ENCODE measurements around the gene GOLGA6A. TPM values are rescaled to one million over a fixed set of nuclear protein-coding genes. Genes with fewer than 3 reads are reported as not detected.

Gene GOLGA6A
- total and polyA plus RNA-seq, 2 experiments from 2014 or later: not detected

DNA sequence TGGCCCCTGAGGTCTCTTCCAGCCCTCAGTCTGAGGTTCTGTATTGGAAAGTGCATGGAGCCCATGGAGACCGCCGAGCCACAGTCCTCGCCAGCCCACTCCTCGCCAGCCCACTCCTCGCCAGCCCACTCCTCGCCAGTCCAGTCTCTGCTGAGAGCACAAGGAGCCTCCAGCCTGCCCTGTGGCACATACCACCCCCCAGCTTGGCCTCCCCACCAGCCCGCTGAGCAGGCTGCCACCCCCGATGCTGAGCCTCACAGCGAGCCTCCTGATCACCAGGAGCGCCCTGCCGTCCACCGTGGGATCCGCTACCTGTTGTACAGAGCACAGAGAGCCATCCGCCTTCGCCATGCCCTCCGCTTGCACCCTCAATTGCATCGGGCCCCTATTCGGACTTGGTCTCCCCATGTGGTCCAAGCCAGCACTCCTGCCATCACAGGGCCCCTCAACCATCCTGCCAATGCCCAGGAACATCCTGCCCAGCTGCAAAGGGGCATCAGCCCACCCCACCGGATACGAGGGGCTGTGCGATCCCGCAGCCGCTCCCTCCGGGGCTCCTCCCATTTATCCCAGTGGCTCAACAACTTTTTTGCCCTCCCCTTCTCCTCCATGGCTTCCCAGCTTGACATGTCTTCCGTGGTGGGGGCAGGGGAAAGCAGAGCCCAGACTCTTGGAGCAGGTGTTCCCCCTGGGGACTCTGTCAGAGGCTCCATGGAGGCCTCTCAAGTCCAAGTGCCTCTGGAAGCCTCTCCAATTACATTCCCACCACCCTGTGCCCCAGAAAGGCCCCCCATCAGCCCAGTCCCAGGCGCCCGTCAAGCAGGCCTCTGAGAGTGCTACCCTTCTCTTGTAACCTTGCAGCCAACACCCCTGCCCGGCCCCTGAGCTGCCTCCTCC, 47.0 kb downstream of the GOLGA6A start:
- Histone ChIP-seq H3K36me3 (ENCODE audit: low read depth) (peaks cover 38% of the 10 kb centered on the region; the same call in 1 of the 2 replicates), H3K79me2 (ENCODE audit: insufficient read depth) (peaks cover 17% of the 10 kb centered on the region), H3K4me1 (ENCODE audit: insufficient read depth) (peaks cover 21% of the 10 kb centered on the region), H3K9me2 (ENCODE audit: insufficient read depth) (no peaks in the 10 kb centered on the region), H3K27ac (no peak overlapping the region), H3K9ac (no peak overlapping the region), H2AFZ (no peak overlapping the region), H3K4me3 (no peak overlapping the region), H3K27me3 (replicated peaks; ENCODE audit: insufficient read depth) (no peaks in the 10 kb centered on the region), H4K20me1 (ENCODE audit: insufficient read depth) (no peaks in the 10 kb centered on the region), H3K9me3 (ENCODE audit: low read depth) (no peaks in the 10 kb centered on the region), H3F3A (ENCODE audit: insufficient read depth) (peaks cover 32% of the 10 kb centered on the region), H3K4me2 (ENCODE audit: unreplicated experiment) (no peak overlapping the region)
- no peak for DNase-seq
- TF ChIP-seq EZH2phosphoT487 (IDR thresholded peaks at IDR 0.05; ENCODE audit: insufficient read depth, low read depth): no peak
- TF ChIP-seq EZH2 (IDR thresholded peaks at IDR 0.05; ENCODE audit: insufficient read depth, poor library complexity, severe bottlenecking): no peak
- WGBS, 2 experiments (ENCODE audit: low coverage in 1 of 2, low lambda C conversion rate in 2 of 2, missing lambda C conversion rate in 2 of 2): 91 to 93% methylated on average over 28 of the region's 28 CpGs
- in situ Hi-C loops (cut with MboI): no loop called here

DNA sequence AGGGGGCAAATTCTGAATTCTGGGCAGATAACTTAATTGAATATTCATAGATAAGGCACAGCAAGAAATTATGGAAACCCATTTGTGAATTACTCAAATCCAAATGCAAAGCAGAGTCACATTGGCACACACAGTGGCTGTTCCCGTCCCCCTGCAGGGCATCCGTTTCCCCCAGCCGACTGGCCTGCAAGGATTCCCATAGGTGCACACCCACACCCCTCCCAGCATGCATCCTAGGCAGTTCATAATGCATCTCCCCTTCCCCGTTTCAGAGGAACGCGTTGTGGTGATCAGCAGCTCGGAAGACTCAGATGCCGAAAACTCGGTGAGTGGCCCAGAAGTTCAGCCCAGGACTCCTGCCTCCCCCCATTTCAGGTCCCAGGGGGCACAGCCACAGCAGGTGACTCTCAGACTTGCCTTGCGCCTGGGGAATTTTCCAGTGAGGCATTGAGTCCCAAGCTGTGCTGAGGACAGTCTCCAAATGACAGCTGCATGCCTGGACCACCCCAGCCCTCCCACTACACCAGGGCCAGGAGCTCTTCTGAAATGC, 48.1 kb downstream of the GOLGA6A start:
- Histone ChIP-seq H4K20me1 (ENCODE audit: insufficient read depth) (no peaks in the 10 kb centered on the region), H3K9me3 (ENCODE audit: low read depth) (no peaks in the 10 kb centered on the region), H3K4me1 (ENCODE audit: insufficient read depth) (peaks cover 10% of the 10 kb centered on the region), H3K36me3 (ENCODE audit: low read depth) (peaks cover 44% of the 10 kb centered on the region; the same call in 1 of the 2 replicates), H3F3A (ENCODE audit: insufficient read depth) (peaks cover 21% of the 10 kb centered on the region), H3K4me2 (ENCODE audit: unreplicated experiment) (no peak overlapping the region), H3K9ac (no peak overlapping the region), H3K27ac (no peak overlapping the region), H3K4me3 (no peak overlapping the region), H3K79me2 (ENCODE audit: insufficient read depth) (peaks cover 27% of the 10 kb centered on the region), H2AFZ (no peak overlapping the region), H3K9me2 (ENCODE audit: insufficient read depth) (no peaks in the 10 kb centered on the region), H3K27me3 (replicated peaks; ENCODE audit: insufficient read depth) (no peaks in the 10 kb centered on the region)
- no peak for DNase-seq
- in situ Hi-C loops (cut with MboI): no loop called here
- no peak for TF ChIP-seq EZH2phosphoT487 (IDR thresholded peaks at IDR 0.05; ENCODE audit: insufficient read depth, low read depth)
- TF ChIP-seq EZH2 (IDR thresholded peaks at IDR 0.05; ENCODE audit: insufficient read depth, poor library complexity, severe bottlenecking): no peak
- WGBS, 2 experiments (ENCODE audit: low coverage in 1 of 2, low lambda C conversion rate in 2 of 2, missing lambda C conversion rate in 2 of 2): 94% methylated on average over 10 of the region's 10 CpGs

DNA sequence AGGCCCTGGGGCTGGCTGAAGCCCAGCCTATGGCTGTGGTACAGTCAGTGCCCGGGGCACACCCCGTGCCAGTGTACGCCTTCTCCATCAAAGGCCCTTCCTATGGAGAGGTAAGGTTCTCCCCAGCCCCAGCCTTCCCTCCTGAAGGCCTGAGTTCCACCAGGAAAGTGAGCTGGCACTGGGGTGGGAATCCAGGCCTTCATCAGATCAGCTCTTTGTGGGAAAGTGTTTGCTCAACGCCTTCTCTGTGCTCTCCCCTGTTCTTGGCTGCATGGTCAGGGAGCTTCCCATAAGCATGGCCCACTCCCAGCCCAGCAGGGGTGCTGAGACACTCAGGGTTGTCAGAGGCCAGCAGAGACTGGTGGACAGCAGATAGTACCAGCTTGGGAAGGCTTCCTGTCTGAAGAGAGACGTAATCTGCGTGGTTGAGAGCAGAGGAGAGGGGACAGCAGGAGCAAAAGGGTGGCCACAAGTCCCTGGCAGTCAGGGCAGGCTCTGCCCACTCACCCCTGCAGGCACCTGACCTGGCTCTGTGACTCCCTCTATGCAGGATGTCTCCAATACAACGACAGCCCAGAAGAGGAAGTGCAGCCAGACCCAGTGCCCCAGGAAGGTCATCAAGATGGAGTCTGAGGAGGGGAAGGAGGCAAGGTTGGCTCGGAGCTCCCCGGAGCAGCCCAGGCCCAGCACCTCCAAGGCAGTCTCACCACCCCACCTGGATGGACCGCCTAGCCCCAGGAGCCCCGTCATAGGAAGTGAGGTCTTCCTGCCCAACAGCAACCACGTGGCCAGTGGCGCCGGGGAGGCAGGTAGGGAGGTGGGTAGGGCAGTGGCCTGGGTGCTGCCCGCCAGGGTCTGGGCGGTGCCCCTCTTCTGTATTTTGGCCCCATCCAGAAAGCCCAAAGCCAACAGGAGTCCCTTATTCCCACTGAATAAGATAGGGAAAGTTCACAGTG, 49.5 kb downstream of the GOLGA6A start:
- WGBS, 2 experiments (ENCODE audit: low coverage in 1 of 2, low lambda C conversion rate in 2 of 2, missing lambda C conversion rate in 2 of 2): 87 to 88% methylated on average over 14 to 15 of the region's 16 CpGs
- no peaks in the 10 kb centered on the region for H3K9me3 ChIP-seq (ENCODE audit: low read depth)
- in situ Hi-C loops (cut with MboI): no loop called here
- no peaks in the 10 kb centered on the region for H3K9me2 ChIP-seq (ENCODE audit: insufficient read depth)
- H3K4me1 ChIP-seq (ENCODE audit: insufficient read depth): no peaks in the 10 kb centered on the region
- H3K79me2 ChIP-seq (ENCODE audit: insufficient read depth): peaks cover 41% of the 10 kb centered on the region
- no peak overlapping the region for H3K27ac ChIP-seq
- no peak overlapping the region for H3K4me3 ChIP-seq
- no peak for TF ChIP-seq EZH2phosphoT487 (IDR thresholded peaks at IDR 0.05; ENCODE audit: insufficient read depth, low read depth)
- no peak for TF ChIP-seq EZH2 (IDR thresholded peaks at IDR 0.05; ENCODE audit: insufficient read depth, poor library complexity, severe bottlenecking)
- peaks cover 7% of the 10 kb centered on the region; the same call in 1 of the 2 replicates for H3F3A ChIP-seq (ENCODE audit: insufficient read depth)
- H2AFZ ChIP-seq: no peak overlapping the region
- H3K36me3 ChIP-seq (ENCODE audit: low read depth): peaks cover 54% of the 10 kb centered on the region
- no peak for DNase-seq
- no peak overlapping the region for H3K9ac ChIP-seq
- no peaks in the 10 kb centered on the region for H4K20me1 ChIP-seq (ENCODE audit: insufficient read depth)
- no peaks in the 10 kb centered on the region for H3K27me3 ChIP-seq (replicated peaks; ENCODE audit: insufficient read depth)
- no peak overlapping the region for H3K4me2 ChIP-seq (ENCODE audit: unreplicated experiment)

DNA sequence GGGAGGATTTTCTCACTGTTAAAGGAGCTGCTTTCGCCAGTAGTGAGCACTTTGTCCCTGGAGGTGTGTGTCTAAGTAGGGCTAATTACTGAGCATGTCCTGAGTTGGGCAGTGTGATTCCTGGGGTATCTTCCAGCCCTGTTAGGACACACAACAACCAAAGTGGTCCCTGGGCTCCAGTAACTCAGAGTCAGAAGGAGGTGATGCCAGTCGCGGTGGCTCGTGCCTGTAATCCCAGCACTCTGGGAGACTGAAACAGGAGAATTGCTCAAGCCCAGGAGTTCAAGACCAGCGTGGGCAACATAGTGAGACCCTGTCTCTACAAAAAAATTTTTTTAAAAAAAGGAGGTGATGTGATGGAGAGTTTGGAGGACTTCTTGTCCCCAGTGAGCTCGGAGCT, 50.3 kb downstream of the GOLGA6A start:
- Histone ChIP-seq H3K4me1 (ENCODE audit: insufficient read depth) (no peaks in the 10 kb centered on the region), H3F3A (ENCODE audit: insufficient read depth) (0 out of 2 replicates have a peak, but pooled peaks cover 4% of the 10 kb centered on the region), H3K36me3 (ENCODE audit: low read depth) (peaks cover 54% of the 10 kb centered on the region), H3K4me2 (ENCODE audit: unreplicated experiment) (no peak overlapping the region), H3K79me2 (ENCODE audit: insufficient read depth) (peaks cover 49% of the 10 kb centered on the region), H2AFZ (no peak overlapping the region), H3K9ac (no peak overlapping the region), H3K27ac (no peak overlapping the region), H3K9me2 (ENCODE audit: insufficient read depth) (no peaks in the 10 kb centered on the region), H4K20me1 (ENCODE audit: insufficient read depth) (no peaks in the 10 kb centered on the region), H3K27me3 (replicated peaks; ENCODE audit: insufficient read depth) (no peaks in the 10 kb centered on the region), H3K4me3 (no peak overlapping the region), H3K9me3 (ENCODE audit: low read depth) (no peaks in the 10 kb centered on the region)
- no peak for TF ChIP-seq EZH2 (IDR thresholded peaks at IDR 0.05; ENCODE audit: insufficient read depth, poor library complexity, severe bottlenecking)
- no peak for TF ChIP-seq EZH2phosphoT487 (IDR thresholded peaks at IDR 0.05; ENCODE audit: insufficient read depth, low read depth)
- DNase-seq: no peak
- WGBS, 2 experiments (ENCODE audit: low coverage in 1 of 2, low lambda C conversion rate in 2 of 2, missing lambda C conversion rate in 2 of 2): 97 to 99% methylated on average over 6 of the region's 6 CpGs
- in situ Hi-C loops (cut with MboI): no loop called here

Measured in GM23248 (cell line).